Natural killer cell (primary cell): ENCODE data around the gene GPHN. TPM values are rescaled to one million over a fixed set of nuclear protein-coding genes. Genes with fewer than 3 reads are reported as not detected.

Experiments
- ATAC-seq, 3 donors: fragments of 150-1000 bp in 2 of 3; fragments of 200-7000 bp in 1 of 3; cut with Tn5 transposase; 1 replicate in 1 of 3; 2 replicates in 2 of 3; pipeline ENCODE4 v1.10.0; 2021; ENCODE audit warnings: mild to moderate bottlenecking in 2 of 3, moderate library complexity in 2 of 3
- DNase-seq, 2 donors: peaks; one replicate each; pipeline versions ENCODE4 v3.0.0 to v3.0.0-alpha.2; 2013 to 2021; ENCODE audit warnings: mixed read lengths in 1 of 2
- H3K27ac ChIP-seq: one replicate; pipeline ENCODE4 v1.5.1; 2013; ENCODE audit warnings: mild to moderate bottlenecking, low read length
- H3K27me3 ChIP-seq: one replicate; pipeline ENCODE4 v1.6.1; 2013; ENCODE audit warnings: low read length; ENCODE audit not compliant: control insufficient read depth, insufficient read depth
- H3K36me3 ChIP-seq: one replicate; pipeline ENCODE4 v1.6.1; 2013; ENCODE audit warnings: low read length; ENCODE audit not compliant: control insufficient read depth, insufficient read depth
- H3K4me1 ChIP-seq: one replicate; pipeline ENCODE4 v1.6.1; 2013; ENCODE audit warnings: low read length; ENCODE audit not compliant: control insufficient read depth, insufficient read depth
- H3K4me3 ChIP-seq: one replicate; pipeline ENCODE4 v1.5.1; 2013; ENCODE audit warnings: low read length
- H3K9me3 ChIP-seq: one replicate; pipeline ENCODE4 v1.6.1; 2013; ENCODE audit warnings: low read length; ENCODE audit not compliant: control insufficient read depth, insufficient read depth
- H3K27ac Mint-ChIP-seq, 2 donors: one replicate each; pipeline ENCODE4 v1.8.0; 2022; ENCODE audit warnings: mild to moderate bottlenecking in 2 of 2, mixed read lengths in 2 of 2, moderate library complexity in 1 of 2
- H3K27me3 Mint-ChIP-seq, 2 donors: one replicate each; pipeline ENCODE4 v1.8.0; 2022; ENCODE audit warnings: low read depth in 2 of 2, mixed read lengths in 2 of 2
- H3K36me3 Mint-ChIP-seq: one replicate; pipeline ENCODE4 v1.8.0; 2022; ENCODE audit warnings: mixed read lengths
- H3K4me1 Mint-ChIP-seq, 2 donors: one replicate each; pipeline ENCODE4 v1.8.0; 2022; ENCODE audit warnings: mixed read lengths in 2 of 2
- H3K4me3 Mint-ChIP-seq: one replicate; pipeline ENCODE4 v1.8.0; 2022; ENCODE audit warnings: mild to moderate bottlenecking, moderate library complexity, mixed read lengths
- H3K9me3 Mint-ChIP-seq, 2 donors: one replicate each; pipeline ENCODE4 v1.8.0; 2022; ENCODE audit warnings: mixed read lengths in 2 of 2
- WGBS: methylation state at CpG from one replicate; pipeline ENCODE4 v1.1.7; 2013; ENCODE audit warnings: missing lambda C conversion rate; ENCODE audit not compliant: insufficient coverage; 5-methylcytosine and 5-hydroxymethylcytosine counted together
- intact Hi-C: fragments of 100-400 bp; cut with micrococcal nuclease; formaldehyde crosslinking; loops from one replicate; pipeline ENCODE4 v1.14.2; 2022
- total RNA-seq, 4 donors: library from RNA; stranded (reverse); fragments of 120-200 nt in 1 of 4; gene quantifications; one replicate each; pipeline versions ENCODE4 v1.2.3 to v1.2.4, GENCODE V29; 2013 to 2022
- TF ChIP-seq, protein P1 (sequence below): fragments of 200-600 bp; IDR thresholded peaks from one replicate; pipeline ENCODE4 v1.8.0; 2022; ENCODE audit warnings: antibody characterized with exemption

GPHN gene
- total RNA-seq, 3 donors from 2014 or later (not counting 1 experiment from before 2014, with no cell fraction given) = 6.3 to 9.4 (median 8.7) TPM

GRCh38 chr14:67207810-67208209 is 699.9 kb downstream of the GPHN start:
- TF ChIP-seq, protein P1, sequence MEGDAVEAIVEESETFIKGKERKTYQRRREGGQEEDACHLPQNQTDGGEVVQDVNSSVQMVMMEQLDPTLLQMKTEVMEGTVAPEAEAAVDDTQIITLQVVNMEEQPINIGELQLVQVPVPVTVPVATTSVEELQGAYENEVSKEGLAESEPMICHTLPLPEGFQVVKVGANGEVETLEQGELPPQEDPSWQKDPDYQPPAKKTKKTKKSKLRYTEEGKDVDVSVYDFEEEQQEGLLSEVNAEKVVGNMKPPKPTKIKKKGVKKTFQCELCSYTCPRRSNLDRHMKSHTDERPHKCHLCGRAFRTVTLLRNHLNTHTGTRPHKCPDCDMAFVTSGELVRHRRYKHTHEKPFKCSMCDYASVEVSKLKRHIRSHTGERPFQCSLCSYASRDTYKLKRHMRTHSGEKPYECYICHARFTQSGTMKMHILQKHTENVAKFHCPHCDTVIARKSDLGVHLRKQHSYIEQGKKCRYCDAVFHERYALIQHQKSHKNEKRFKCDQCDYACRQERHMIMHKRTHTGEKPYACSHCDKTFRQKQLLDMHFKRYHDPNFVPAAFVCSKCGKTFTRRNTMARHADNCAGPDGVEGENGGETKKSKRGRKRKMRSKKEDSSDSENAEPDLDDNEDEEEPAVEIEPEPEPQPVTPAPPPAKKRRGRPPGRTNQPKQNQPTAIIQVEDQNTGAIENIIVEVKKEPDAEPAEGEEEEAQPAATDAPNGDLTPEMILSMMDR = no peak
- intact Hi-C loops = no loop called here
- Histone ChIP-seq H3K27me3 (no peaks in the 10 kb centered on the region), H3K27ac (no peak overlapping the region), H3K9me3 (no peaks in the 10 kb centered on the region), H3K4me3 (no peak overlapping the region), H3K36me3 (no peaks in the 10 kb centered on the region), H3K4me1 (no peaks in the 10 kb centered on the region)
- 91% methylated on average over 7 of the region's 8 CpGs for WGBS
- Mint-ChIP-seq H3K9me3 (no peaks in the 10 kb centered on the region), H3K27me3 (peaks cover 0 to 2% of the 10 kb centered on the region in 2 donors), H3K4me1 (no peaks in the 10 kb centered on the region), H3K27ac (no peak overlapping the region), H3K4me3 (no peak overlapping the region), H3K36me3 (no peaks in the 10 kb centered on the region)
- no peak for ATAC-seq
- no peak for DNase-seq

- no peak overlapping the region for H3K27ac ChIP-seq
- H3K4me3 ChIP-seq = no peak overlapping the region
- DNase-seq (no peak), ATAC-seq (no peak)
- no peaks in the 10 kb centered on the region for H3K4me1 ChIP-seq
- H3K9me3 ChIP-seq = no peaks in the 10 kb centered on the region
- WGBS = 69% methylated on average over 2 of the region's 2 CpGs
- Mint-ChIP-seq H3K4me3 (no peak overlapping the region), H3K4me1 (no peaks in the 10 kb centered on the region), H3K27ac (no peak overlapping the region), H3K9me3 (no peaks in the 10 kb centered on the region), H3K36me3 (no peaks in the 10 kb centered on the region), H3K27me3 (peaks cover 0 to 2% of the 10 kb centered on the region in 2 donors)
- no peaks in the 10 kb centered on the region for H3K36me3 ChIP-seq
- TF ChIP-seq, protein P1 = no peak
- intact Hi-C loops = no loop called here
- H3K27me3 ChIP-seq = no peaks in the 10 kb centered on the region
Observed at GRCh38 chr14:67218126-67218525, 710.2 kb downstream of the GPHN start.

- TF ChIP-seq, protein P1 = no peak
- H3K36me3 Mint-ChIP-seq = no peaks in the 10 kb centered on the region
- DNase-seq = no peak
- WGBS = no CpG with 5 or more reads among the region's 6 CpGs
- no peaks in the 10 kb centered on the region for H3K9me3 Mint-ChIP-seq
- H3K27me3 ChIP-seq = no peaks in the 10 kb centered on the region
- peaks cover 0 to 4% of the 10 kb centered on the region in 2 donors for H3K27me3 Mint-ChIP-seq
- no peak overlapping the region for H3K4me3 Mint-ChIP-seq
- H3K9me3 ChIP-seq = no peaks in the 10 kb centered on the region
- no peaks in the 10 kb centered on the region for H3K4me1 ChIP-seq
- no peaks in the 10 kb centered on the region for H3K36me3 ChIP-seq
- no peaks in the 10 kb centered on the region for H3K4me1 Mint-ChIP-seq
- intact Hi-C loops = no loop called here
- ATAC-seq = no peak
- no peak overlapping the region for H3K4me3 ChIP-seq
- no peak overlapping the region for H3K27ac ChIP-seq
- H3K27ac Mint-ChIP-seq = no peak overlapping the region
Observed at GRCh38 chr14:67221248-67221981, 713.5 kb downstream of the GPHN start.

DNA sequence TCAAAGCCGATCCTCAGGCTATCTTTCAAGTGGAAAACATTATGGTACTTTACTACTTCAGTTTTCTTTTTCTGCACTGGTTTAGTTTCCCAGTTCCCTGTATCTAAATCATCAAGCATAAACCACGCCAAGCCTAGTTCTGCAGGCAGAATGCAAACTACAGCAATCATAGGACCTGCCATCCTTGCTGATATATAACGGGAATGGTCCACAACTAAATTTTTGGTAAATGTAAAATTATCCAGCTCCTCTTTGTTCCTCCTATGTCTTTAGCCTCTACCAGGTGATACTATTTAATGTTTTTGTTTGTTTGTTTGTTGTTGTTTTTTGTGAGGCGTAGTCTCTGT is 714.0 kb downstream of the GPHN start:
- H3K27me3 Mint-ChIP-seq = peaks cover 0 to 4% of the 10 kb centered on the region in 2 donors
- no peaks in the 10 kb centered on the region for H3K36me3 Mint-ChIP-seq
- TF ChIP-seq, protein P1 = no peak
- no peaks in the 10 kb centered on the region for H3K4me1 Mint-ChIP-seq
- H3K27ac Mint-ChIP-seq = no peak overlapping the region
- Histone ChIP-seq H3K27ac (no peak overlapping the region), H3K4me1 (no peaks in the 10 kb centered on the region), H3K36me3 (no peaks in the 10 kb centered on the region), H3K4me3 (no peak overlapping the region), H3K9me3 (no peaks in the 10 kb centered on the region), H3K27me3 (no peaks in the 10 kb centered on the region)
- ATAC-seq (no peak), DNase-seq (no peak)
- WGBS = 92% methylated on average over 4 of the region's 4 CpGs
- no peaks in the 10 kb centered on the region for H3K9me3 Mint-ChIP-seq
- intact Hi-C loops = no loop called here
- no peak overlapping the region for H3K4me3 Mint-ChIP-seq
